Bronchial epithelial cell (primary cell): ENCODE results near the gene ARHGDIA. TPM values are rescaled to one million over a fixed set of nuclear protein-coding genes. Genes with fewer than 3 reads are reported as not detected.
"Not testable (repeated sequence)": the region's sequence is repeated elsewhere in the genome, so short reads cannot be mapped to it uniquely, and the experiment has no call there.

ENCODE experiments used
- DNase-seq: peaks from one replicate; pipeline ENCODE4 v3.0.0-alpha.2; 2010; ENCODE audit warnings: low read depth
- FAIRE-seq: peaks from 2 replicates; lab custom pipeline; 2011; peaks lifted over from hg19 to GRCh38; lab: Jason Lieb, UNC
- H3K27me3 ChIP-seq: 2 replicates; pipeline ENCODE4 v1.5.1; 2011; ENCODE audit warnings: low read length; ENCODE audit not compliant: control insufficient read depth, insufficient read depth
- H3K36me3 ChIP-seq: 2 replicates; pipeline ENCODE4 v1.5.1; 2011; ENCODE audit warnings: low read length; ENCODE audit not compliant: control insufficient read depth, insufficient read depth
- H3K4me3 ChIP-seq: 2 replicates; pipeline ENCODE4 v1.5.1; 2011; ENCODE audit warnings: mild to moderate bottlenecking, low read depth, low read length, control low read depth
- CTCF ChIP-seq: IDR thresholded peaks from 2 replicates; pipeline ENCODE4 v1.5.1; 2011; ENCODE audit warnings: mild to moderate bottlenecking, moderate library complexity, low read length, control low read depth, inconsistent platforms; ENCODE audit not compliant: insufficient read depth, severe bottlenecking
- total RNA-seq: library from RNA; depleted of rRNA; stranded (reverse); fragments of >200 nt; gene quantifications from 2 replicates; pipeline ENCODE4 v1.2.1, GENCODE V29; 2014

Gene ARHGDIA
- total RNA-seq, 1 donor from 2014 or later, result 57.4 TPM

DNA sequence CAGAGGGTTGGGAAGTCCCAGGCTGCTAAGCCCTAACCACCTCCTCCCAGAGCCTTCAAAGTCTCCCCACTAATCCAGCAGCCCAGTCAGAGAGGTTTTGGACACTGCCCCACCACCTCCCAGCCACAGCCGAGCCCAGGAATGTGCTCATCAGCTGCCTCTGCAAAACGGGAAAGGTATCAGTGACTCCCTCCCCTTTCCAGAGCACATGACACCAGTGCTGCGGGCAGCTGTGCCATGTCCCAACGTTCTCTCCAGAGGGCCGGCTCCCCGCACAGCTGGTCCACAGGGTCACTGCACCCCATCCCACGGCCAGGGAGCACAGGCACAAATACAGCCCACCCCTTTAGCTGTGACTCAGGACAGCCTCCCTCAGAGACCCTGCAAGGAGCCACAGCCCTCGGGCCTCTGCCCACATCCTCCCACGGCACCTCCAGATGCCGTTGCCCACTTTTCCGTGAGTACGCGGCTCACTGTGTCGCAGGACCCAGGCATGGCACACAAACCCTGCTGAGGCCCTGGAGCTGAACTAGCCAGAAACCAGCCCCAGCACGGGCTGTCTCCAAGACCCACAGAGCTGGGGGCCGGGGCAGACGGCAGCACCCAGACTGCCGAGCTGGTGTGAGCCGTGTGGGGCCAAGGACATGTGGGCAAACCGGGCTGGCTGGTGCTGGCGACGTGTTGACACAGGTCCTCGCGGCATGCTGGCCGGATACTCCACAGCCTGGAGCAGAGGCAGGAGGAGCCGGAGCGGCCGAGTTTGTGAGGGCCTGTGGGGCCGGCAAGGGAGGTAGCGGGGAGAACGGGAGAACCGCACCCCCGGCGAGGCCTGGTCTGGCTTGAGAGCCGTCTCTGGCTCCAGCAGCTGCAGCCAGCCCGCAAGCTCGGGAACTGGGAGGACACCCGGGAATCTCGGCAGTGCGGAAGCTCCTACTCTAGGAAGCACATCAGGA lies 30.0 kb downstream of the ARHGDIA start:
- H3K27me3 ChIP-seq, result no peaks in the 10 kb centered on the region
- FAIRE-seq (no peak), DNase-seq (peak; percentile 83)
- no peak for TF ChIP-seq CTCF
- H3K36me3 ChIP-seq, result peaks cover 22% of the 10 kb centered on the region
- H3K4me3 ChIP-seq, result peak overlapping the region; percentile 19

- peaks cover 13% of the 10 kb centered on the region for H3K36me3 ChIP-seq
- not testable (repeated sequence) for DNase-seq, FAIRE-seq, H3K27me3 ChIP-seq, H3K4me3 ChIP-seq
Measured at GRCh38 chr17:81840059-81840458, 31.1 kb downstream of the ARHGDIA start.

DNA sequence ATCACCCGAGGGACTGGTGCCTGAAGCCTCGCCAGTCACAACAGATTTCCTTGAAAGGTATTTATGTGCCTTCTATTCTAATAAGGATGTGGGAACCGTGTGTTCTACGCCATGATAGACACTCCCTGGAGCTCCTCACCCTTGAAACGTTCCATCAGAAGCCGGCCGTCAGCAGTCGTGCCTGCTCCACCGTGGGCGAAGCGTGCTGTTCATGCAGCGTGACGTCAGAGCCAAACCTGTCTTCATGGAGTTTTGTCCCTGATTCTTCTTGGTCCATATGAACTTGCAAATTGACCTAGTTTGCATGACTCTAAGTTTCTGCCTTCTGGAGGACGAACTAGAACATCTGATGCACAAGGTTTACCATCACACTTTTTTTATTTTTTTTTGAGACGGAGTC lies 31.8 kb downstream of the ARHGDIA start:
- FAIRE-seq (no peak), DNase-seq (no peak)
- H3K36me3 ChIP-seq, result peaks cover 7% of the 10 kb centered on the region
- H3K27me3 ChIP-seq, result no peaks in the 10 kb centered on the region
- no peak overlapping the region for H3K4me3 ChIP-seq
- no peak for TF ChIP-seq CTCF

DNA sequence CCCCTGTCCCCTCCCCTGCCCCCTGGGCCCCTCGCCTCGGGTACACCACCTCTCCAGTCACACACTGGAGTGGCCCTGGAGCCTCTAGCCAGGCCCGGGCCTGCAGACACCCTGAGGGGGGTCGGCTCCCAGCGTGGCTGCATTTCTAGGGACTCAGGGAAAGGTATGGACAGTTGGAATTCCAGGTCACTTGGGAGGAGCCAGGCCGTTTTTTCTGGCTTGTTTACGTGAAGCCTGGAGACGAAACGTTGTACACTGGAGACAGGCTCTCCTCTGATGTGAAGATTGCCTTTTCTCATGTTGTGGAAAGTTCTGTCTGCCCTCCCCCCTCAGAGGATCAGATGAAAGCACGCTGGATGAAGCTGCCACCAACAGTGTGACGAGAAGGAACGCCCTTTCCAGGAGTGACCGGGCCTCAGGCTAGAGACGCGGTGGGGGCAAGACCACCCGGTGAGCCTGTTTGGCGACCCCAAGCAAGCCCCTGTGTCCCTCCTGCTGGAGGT lies 32.3 kb downstream of the ARHGDIA start:
- Histone ChIP-seq H3K4me3 (no peak overlapping the region), H3K36me3 (peaks cover 5% of the 10 kb centered on the region), H3K27me3 (no peaks in the 10 kb centered on the region)
- no peak for FAIRE-seq
- no peak for TF ChIP-seq CTCF
- no peak for DNase-seq

GRCh38 chr17:81837641-81838040 lies 33.5 kb downstream of the ARHGDIA start:
- FAIRE-seq (no peak), DNase-seq (no peak)
- H3K36me3 ChIP-seq, result no peaks in the 10 kb centered on the region
- H3K27me3 ChIP-seq, result no peaks in the 10 kb centered on the region
- H3K4me3 ChIP-seq, result no peak overlapping the region
- no peak for TF ChIP-seq CTCF

DNA sequence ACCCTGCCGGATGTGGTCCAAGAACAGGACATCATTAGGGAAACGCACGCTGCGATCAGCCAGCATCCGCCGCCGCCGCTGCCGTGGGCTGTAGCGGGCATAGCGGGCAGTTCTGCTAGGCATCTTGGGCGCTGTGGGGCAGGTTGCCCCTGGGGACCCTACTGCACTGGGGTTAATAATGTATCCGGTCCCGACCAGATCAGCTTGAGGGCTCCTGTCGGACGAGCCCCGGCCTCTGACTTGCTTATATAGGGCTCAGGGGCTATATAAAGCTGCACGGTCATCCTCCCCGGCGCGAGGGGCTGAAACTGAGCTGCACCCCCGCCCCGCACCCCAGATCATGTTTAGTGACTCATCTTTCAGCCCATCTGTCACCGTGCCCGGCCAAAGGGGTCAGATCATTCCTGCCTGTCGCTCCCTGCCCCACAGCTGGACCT lies 36.3 kb downstream of the ARHGDIA start, which contains the start of gene PPP1R27:
Gene PPP1R27 (minus strand): TSS at position 220 of the 437 bp plus-strand sequence. CDS start 97 bp downstream, at position 123.
- peak within 1 kb of the TSS; percentile 79 for H3K4me3 ChIP-seq
- no peak for FAIRE-seq

More for the DNA sequence above, 36.3 kb downstream of the ARHGDIA start, which contains the start of gene PPP1R27:
- DNase-seq, result no peak
- Histone ChIP-seq H3K36me3 (no peaks in the 10 kb centered on the region), H3K27me3 (no peaks in the 10 kb centered on the region)
- no peak for TF ChIP-seq CTCF
